Parathyroid adenoma (tissue), 2 donors: Measurements from ENCODE around the gene RALB.
"Not testable (repeated sequence)": the region's sequence is repeated elsewhere in the genome, so short reads cannot be mapped to it uniquely, and the experiment has no call there.

ENCODE experiments used
- H2AFZ ChIP-seq: fragments of 300-600 bp; sonication (generic); one replicate; pipeline ENCODE4 v1.7.0; 2017; ENCODE audit warnings: antibody characterized with exemption, mild to moderate bottlenecking
- H3K27ac ChIP-seq: fragments of 300-600 bp; sonication (generic); one replicate; pipeline ENCODE4 v1.7.0; 2017
- H3K27me3 ChIP-seq: fragments of 300-600 bp; sonication (generic); one replicate; pipeline ENCODE4 v1.7.0; 2017; ENCODE audit warnings: low read length; ENCODE audit not compliant: control insufficient read depth, insufficient read depth
- H3K36me3 ChIP-seq: fragments of 300-600 bp; sonication (generic); one replicate; pipeline ENCODE4 v1.7.0; 2017; ENCODE audit warnings: low read length; ENCODE audit not compliant: control insufficient read depth, insufficient read depth
- H3K4me1 ChIP-seq: fragments of 300-600 bp; sonication (generic); one replicate; pipeline ENCODE4 v1.7.0; 2017; ENCODE audit warnings: control low read depth
- H3K4me2 ChIP-seq: fragments of 300-600 bp; sonication (generic); one replicate; pipeline ENCODE4 v1.7.0; 2017; ENCODE audit warnings: low read length
- H3K4me3 ChIP-seq: fragments of 300-600 bp; sonication (generic); one replicate; pipeline ENCODE4 v1.7.0; 2017; ENCODE audit warnings: low read depth, low read length
- H3K79me2 ChIP-seq: fragments of 300-600 bp; sonication (generic); one replicate; pipeline ENCODE4 v1.7.0; 2017; ENCODE audit warnings: control low read depth
- H3K9ac ChIP-seq: fragments of 300-600 bp; sonication (generic); one replicate; pipeline ENCODE4 v1.7.0; 2017; ENCODE audit warnings: mild to moderate bottlenecking
- H3K9me3 ChIP-seq: fragments of 300-600 bp; sonication (generic); one replicate; pipeline ENCODE4 v1.7.0; 2017; ENCODE audit warnings: low read length; ENCODE audit not compliant: control insufficient read depth
- TF ChIP-seq, protein P1 (sequence below): fragments of 300-600 bp; sonication (generic); IDR thresholded peaks from one replicate; pipeline ENCODE4 v1.7.0; 2017; ENCODE audit warnings: antibody characterized with exemption, mild to moderate bottlenecking
- donor health status: primary hyperparathyroidism.

RALB gene

DNA sequence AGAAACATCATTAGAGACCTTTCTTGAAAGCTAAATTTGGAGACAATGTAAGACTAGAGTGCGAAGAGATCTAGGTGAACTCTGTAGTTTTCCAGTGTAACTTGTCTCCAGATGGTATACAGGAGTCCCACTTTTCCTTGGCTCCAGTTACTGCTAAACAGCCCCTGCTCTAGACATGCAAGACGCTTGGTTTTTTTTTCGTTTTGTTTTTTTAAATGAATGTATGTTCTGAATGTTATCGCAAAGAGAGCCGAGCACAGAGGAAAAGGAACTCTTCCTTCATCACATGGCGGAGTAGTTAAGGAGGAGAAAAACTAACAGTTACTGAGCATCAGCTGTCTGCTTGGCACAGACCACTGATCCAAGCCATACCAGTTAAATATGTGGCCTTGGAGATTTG is 2.4 kb downstream of the RALB start:
- H3K27me3 ChIP-seq, result no peaks in the 10 kb centered on the region
- H3K9ac ChIP-seq, result peak overlapping the region; percentile 93
- H3K4me1 ChIP-seq, result peaks cover 34% of the 10 kb centered on the region
- H3K4me3 ChIP-seq, result peak overlapping the region; percentile 98
- no peak overlapping the region for H2AFZ ChIP-seq
- H3K27ac ChIP-seq, result peak overlapping the region; percentile 90
- no peaks in the 10 kb centered on the region for H3K36me3 ChIP-seq
- TF ChIP-seq, protein P1, sequence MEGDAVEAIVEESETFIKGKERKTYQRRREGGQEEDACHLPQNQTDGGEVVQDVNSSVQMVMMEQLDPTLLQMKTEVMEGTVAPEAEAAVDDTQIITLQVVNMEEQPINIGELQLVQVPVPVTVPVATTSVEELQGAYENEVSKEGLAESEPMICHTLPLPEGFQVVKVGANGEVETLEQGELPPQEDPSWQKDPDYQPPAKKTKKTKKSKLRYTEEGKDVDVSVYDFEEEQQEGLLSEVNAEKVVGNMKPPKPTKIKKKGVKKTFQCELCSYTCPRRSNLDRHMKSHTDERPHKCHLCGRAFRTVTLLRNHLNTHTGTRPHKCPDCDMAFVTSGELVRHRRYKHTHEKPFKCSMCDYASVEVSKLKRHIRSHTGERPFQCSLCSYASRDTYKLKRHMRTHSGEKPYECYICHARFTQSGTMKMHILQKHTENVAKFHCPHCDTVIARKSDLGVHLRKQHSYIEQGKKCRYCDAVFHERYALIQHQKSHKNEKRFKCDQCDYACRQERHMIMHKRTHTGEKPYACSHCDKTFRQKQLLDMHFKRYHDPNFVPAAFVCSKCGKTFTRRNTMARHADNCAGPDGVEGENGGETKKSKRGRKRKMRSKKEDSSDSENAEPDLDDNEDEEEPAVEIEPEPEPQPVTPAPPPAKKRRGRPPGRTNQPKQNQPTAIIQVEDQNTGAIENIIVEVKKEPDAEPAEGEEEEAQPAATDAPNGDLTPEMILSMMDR, result no peak
- H3K4me2 ChIP-seq, result peak overlapping the region; percentile 75
- no peaks in the 10 kb centered on the region for H3K9me3 ChIP-seq
- H3K79me2 ChIP-seq, result peaks cover 68% of the 10 kb centered on the region

DNA sequence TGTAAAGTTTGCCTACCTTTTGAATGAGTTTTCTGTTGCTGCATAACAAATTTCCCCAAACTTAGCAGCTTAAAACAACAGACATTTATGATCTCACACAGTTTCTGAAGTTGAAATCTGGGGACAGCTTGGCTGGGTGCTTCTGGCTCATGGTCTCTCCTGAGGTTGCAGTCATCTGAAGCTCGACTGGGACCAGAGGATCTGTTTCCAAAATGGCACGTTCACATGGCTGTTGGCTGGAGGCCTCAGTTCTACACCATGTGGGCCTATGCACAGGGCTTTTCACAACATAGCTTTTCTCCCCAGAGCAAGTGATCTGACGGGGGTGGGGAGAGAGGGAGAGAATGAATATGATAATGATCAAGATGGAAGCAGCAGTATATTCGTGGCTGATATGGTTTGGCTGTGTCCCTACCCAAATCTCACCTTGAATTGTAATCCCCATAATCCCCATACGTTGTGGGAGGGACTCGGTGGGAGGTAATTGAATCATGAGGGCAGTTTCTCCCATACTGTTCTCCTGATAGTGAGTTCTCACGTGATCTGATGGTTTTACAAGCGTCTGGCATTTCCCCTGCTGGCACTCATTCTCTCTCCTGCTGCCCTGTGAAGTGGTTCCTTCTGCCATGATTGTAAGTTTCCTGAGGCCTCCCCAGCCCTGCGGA is 3.5 kb downstream of the RALB start:
- peaks cover 37% of the 10 kb centered on the region for H3K4me1 ChIP-seq
- peak overlapping the region; percentile 90 for H3K27ac ChIP-seq
- H3K4me3 ChIP-seq, result peak overlapping the region; percentile 98
- no peak overlapping the region for H2AFZ ChIP-seq
- no peaks in the 10 kb centered on the region for H3K27me3 ChIP-seq
- no peak overlapping the region for H3K9ac ChIP-seq
- peak overlapping the region; percentile 75 for H3K4me2 ChIP-seq
- H3K9me3 ChIP-seq, result no peaks in the 10 kb centered on the region
- H3K79me2 ChIP-seq, result peaks cover 78% of the 10 kb centered on the region
- TF ChIP-seq, protein P1, result no peak
- H3K36me3 ChIP-seq, result no peaks in the 10 kb centered on the region

DNA sequence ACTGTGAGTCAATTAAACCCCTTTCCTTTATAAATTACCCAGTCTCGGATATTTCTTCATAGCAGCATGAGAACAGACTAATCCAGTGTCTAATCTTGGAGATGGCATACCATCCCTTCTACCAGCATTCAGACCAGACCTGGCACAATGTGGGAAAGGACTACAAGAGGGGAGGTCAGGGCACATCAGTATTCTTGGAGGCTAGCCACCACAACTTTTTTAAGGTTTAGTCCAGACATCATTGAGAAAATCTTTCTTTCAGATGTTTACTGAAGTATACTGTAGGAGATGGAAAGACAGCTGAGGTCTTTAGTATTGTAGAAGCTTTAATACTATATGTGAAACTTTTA is 4.0 kb downstream of the RALB start:
- peak overlapping the region; percentile 98 for H3K4me3 ChIP-seq
- H3K4me2 ChIP-seq, result peak overlapping the region; percentile 75
- H3K36me3 ChIP-seq, result no peaks in the 10 kb centered on the region
- H3K79me2 ChIP-seq, result peaks cover 83% of the 10 kb centered on the region
- peak overlapping the region; percentile 90 for H3K27ac ChIP-seq
- TF ChIP-seq, protein P1, result no peak
- no peaks in the 10 kb centered on the region for H3K9me3 ChIP-seq
- no peak overlapping the region for H2AFZ ChIP-seq
- no peaks in the 10 kb centered on the region for H3K27me3 ChIP-seq
- no peak overlapping the region for H3K9ac ChIP-seq
- H3K4me1 ChIP-seq, result peaks cover 36% of the 10 kb centered on the region

DNA sequence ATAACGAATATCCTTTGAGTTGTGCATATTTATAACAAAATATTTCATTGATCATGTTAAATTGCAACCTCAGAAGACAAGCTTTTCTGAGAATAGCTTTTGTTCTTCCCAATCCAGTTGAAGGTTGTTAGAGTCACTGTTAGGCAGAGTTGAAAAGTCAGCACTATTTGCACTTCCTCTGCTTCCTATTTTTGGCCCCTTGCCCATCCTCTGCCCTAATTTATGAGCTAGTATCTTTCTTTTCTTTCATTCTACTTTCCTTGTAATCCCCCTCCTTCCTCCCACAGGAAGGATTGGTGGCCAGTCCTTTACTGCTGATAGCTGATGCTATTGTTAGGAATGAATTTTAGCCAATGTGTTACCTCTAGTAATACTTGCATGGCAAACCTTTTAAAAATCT is 4.9 kb downstream of the RALB start:
- Histone ChIP-seq H3K4me3 (peak overlapping the region; percentile 98), H3K4me2 (peak overlapping the region; percentile 75), H3K27ac (peak overlapping the region; percentile 90), H3K27me3 (no peaks in the 10 kb centered on the region), H3K9me3 (no peaks in the 10 kb centered on the region), H2AFZ (no peak overlapping the region), H3K4me1 (peaks cover 41% of the 10 kb centered on the region), H3K79me2 (peaks cover 92% of the 10 kb centered on the region), H3K9ac (no peak overlapping the region), H3K36me3 (no peaks in the 10 kb centered on the region)
- TF ChIP-seq, protein P1, result no peak

DNA sequence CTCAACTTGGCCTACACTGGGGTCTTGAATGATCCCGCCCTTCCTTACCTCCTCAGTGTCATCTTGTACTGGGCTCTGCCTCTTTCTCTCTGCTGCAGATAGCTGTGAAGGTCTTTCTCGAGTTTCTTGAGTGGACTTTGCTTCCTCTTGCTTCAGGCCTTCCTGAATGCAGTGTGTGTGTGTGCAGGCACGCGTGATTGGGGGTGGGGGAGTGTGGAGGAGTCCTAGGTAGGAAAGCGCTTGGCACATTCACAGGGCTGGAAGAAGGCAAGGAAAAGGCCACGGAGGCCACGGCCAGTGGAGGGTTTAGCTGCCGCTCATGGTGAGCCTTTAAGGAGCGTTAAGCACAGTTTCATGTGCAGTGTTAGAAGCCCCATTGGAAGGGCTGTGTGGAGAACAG is 5.5 kb downstream of the RALB start:
- Histone ChIP-seq H3K27ac (peak overlapping the region; percentile 90), H3K36me3 (no peaks in the 10 kb centered on the region), H3K4me1 (peaks cover 45% of the 10 kb centered on the region), H3K4me3 (peak overlapping the region; percentile 98), H2AFZ (no peak overlapping the region), H3K4me2 (peak overlapping the region; percentile 75), H3K79me2 (peaks cover 96% of the 10 kb centered on the region), H3K9me3 (no peaks in the 10 kb centered on the region), H3K27me3 (no peaks in the 10 kb centered on the region), H3K9ac (no peak overlapping the region)
- TF ChIP-seq, protein P1, result no peak

DNA sequence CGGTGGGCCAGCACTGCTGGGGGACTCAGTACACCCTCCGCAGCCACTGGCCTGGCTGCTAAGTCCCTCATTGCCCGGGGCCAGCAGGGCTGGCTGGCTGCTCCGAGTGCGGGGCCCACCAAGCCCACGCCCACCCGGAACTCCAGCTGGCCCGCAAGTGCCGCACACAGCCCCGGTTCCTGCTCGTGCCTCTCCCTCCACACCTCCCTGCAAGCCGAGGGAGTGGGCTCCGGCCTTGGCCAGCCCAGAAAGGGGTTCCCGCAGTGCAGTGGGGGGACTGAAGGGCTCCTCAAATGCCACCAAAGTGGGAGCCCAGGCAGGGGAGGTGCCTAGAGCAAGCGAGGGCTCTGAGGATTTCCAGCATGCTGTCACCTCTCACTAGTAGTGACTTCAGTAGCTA is 7.3 kb downstream of the RALB start:
- not testable (repeated sequence) for H3K9me3 ChIP-seq, H3K36me3 ChIP-seq, H2AFZ ChIP-seq, H3K4me3 ChIP-seq, H3K9ac ChIP-seq, H3K27me3 ChIP-seq
- peaks cover 90% of the 10 kb centered on the region for H3K79me2 ChIP-seq
- peaks cover 55% of the 10 kb centered on the region for H3K4me1 ChIP-seq
- H3K4me2 ChIP-seq, result peak overlapping the region; percentile 37
- H3K27ac ChIP-seq, result peak overlapping the region; percentile 90
